Ecto neural progenitor cell (in vitro differentiated cells): ENCODE measurements around the gene CRAT.

Source experiments
- DNase-seq: peaks from one replicate; pipeline ENCODE4 v3.0.0-alpha.2; 2018; ENCODE audit warnings: low spot score

CRAT gene

GRCh38 chr9:129089246-129089645 lies 21.3 kb downstream of the CRAT start:
- DNase-seq, result no peak

- no peak for DNase-seq
Measured at GRCh38 chr9:129084087-129084486, 26.5 kb downstream of the CRAT start.

- DNase-seq, result no peak
Measured at GRCh38 chr9:129081388-129081904, 29.1 kb downstream of the CRAT start.

- peak; percentile 99 for DNase-seq
Measured at GRCh38 chr9:129080601-129081387, 29.8 kb downstream of the CRAT start, which contains the start of gene DOLPP1. Gene DOLPP1 (plus strand): TSS chr9:129081111. CDS start chr9:129081132, 21 bp downstream.

GRCh38 chr9:129080298-129080600 lies 30.3 kb downstream of the CRAT start:
- no peak for DNase-seq

GRCh38 chr9:129079829-129080228 lies 30.8 kb downstream of the CRAT start:
- no peak for DNase-seq

GRCh38 chr9:129078691-129079503 lies 31.7 kb downstream of the CRAT start:
- no peak for DNase-seq

GRCh38 chr9:129077236-129077635 lies 33.4 kb downstream of the CRAT start:
- DNase-seq, result no peak

- no peak for DNase-seq
Measured at GRCh38 chr9:129076640-129077037, 34.0 kb downstream of the CRAT start.

GRCh38 chr9:129075996-129076639 lies 34.5 kb downstream of the CRAT start:
- no peak for DNase-seq

GRCh38 chr9:129074106-129074505 lies 36.5 kb downstream of the CRAT start:
- no peak for DNase-seq

GRCh38 chr9:129073404-129073803 lies 37.2 kb downstream of the CRAT start:
- DNase-seq, result no peak

GRCh38 chr9:129072171-129072570 lies 38.4 kb downstream of the CRAT start:
- no peak for DNase-seq

- no peak for DNase-seq
Measured at GRCh38 chr9:129071526-129072126, 39.0 kb downstream of the CRAT start.

- DNase-seq, result no peak
Measured at GRCh38 chr9:129070696-129071525, 39.7 kb downstream of the CRAT start.

- peak; percentile 37 for DNase-seq
Measured at GRCh38 chr9:129069862-129070641, 40.5 kb downstream of the CRAT start.

- peak; percentile 40 for DNase-seq
Measured at GRCh38 chr9:129068990-129069861, 41.4 kb downstream of the CRAT start.

- no peak for DNase-seq
Measured at GRCh38 chr9:129068110-129068509, 42.5 kb downstream of the CRAT start.

GRCh38 chr9:129064499-129064908 lies 46.1 kb downstream of the CRAT start:
- no peak for DNase-seq
